Inferior parietal cortex (tissue), 1 donor: Measurements from ENCODE around the gene TIAM2.
A peak's percentile ranks its signal among the peaks of the same experiment; 100 is the strongest.
"Not testable (repeated sequence)": the region's sequence is repeated elsewhere in the genome, so short reads cannot be mapped to it uniquely, and the experiment has no call there.

Experiments
- DNase-seq: peaks from one replicate; pipeline ENCODE4 v3.0.0-alpha.2; 2016; ENCODE audit errors: extremely low spot score

TIAM2 gene

DNA sequence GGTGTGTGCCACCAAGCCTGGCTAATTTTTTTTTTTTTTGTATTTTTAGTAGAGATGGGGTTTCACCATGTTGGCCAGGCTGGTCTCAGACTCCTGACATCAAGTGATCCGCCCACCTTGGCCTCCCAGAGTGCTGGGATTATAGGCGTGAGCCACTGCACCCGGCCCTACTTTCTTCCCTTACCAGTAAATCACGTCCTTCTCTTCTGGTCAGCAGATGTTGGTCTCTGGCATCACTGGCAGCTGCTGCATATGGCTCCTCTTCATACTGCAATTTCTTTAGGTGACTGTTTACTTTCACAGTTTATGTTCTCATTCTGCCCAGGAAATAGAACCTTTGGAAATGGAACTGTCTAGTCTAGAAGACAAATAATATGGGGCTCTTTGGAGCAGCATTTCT lies 235.9 kb downstream of the TIAM2 start:
- not testable (repeated sequence) for DNase-seq

DNA sequence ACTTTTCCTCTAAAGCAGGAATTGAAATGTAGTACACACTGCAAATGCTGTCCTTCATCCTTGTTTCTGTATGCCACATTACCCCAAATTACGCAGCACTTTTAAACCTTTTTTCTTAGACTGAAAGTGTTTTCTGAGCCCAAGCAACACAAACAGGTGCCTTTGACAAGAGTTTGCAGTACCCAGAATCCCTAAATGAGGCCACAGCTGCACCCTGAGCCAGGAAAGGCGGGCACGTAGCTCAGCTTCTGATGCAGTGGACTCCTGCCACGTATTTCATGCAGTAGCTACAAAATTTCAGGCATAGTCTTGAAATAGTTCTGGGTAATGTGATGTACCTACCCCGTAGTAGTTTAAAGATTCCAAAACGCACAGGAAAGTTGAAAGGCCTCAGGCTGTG lies 237.7 kb downstream of the TIAM2 start:
- no peak for DNase-seq

DNA sequence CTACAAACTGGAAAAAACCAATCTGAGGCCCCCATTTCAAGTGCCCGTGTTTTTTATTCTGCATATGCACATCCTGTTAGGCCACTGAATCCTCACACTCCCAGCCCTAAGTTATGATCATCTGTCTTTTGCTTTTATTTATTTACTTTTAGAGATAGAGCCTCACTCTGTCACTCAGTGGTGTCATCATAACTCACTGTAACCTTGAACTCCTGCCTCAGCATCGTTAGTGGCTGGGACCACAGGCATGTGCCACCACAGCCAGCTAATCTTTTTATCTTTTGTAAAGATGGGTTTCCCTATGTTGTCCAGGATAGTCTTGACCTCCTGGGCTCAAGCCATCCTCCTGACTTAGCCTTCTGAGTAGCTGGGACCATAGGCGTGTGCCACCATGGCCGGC lies 239.1 kb downstream of the TIAM2 start:
- no peak for DNase-seq

GRCh38 chr6:155234687-155235086 lies 239.6 kb downstream of the TIAM2 start:
- DNase-seq: no peak

DNA sequence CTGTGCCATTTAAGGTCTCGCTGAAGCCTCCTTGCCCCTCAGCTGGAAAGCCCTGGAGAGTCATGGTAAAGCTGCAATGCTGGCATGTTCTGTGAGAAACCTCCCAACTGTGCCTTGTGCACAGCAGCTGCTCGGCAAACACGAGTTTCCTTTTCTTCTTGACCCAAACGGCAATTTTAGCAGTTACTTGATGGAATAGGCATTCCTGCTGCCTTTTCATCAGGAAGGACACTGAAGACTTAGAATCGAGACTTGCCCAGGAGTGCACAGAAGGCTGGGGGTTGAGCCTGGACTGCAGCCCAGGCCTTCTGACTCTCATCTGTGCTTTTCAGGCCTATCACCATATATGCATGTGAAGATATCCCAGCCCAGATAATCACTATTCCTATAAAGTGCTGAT lies 240.0 kb downstream of the TIAM2 start:
- DNase-seq: no peak

DNA sequence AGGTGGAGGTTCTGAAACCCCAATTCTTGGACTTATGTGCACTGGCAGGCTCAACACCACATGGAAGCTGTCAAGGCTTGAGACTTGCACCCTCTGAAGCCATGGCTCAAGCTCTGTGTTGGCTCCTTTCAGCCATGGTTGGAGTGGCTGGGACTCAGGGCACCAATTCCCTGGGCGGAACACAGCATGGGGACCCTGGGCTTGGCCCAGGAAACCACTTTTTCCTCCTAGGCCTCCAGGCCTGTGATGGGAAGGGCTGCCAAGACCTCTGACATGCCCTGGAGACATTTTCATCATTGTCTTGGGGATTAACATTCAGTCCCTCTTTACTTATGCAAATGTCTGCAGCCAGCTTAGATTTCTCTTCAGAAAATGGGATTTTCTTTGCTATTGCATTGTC lies 242.5 kb downstream of the TIAM2 start:
- DNase-seq: no peak

GRCh38 chr6:155240905-155241600 lies 245.9 kb downstream of the TIAM2 start:
- DNase-seq: peak; percentile 1

GRCh38 chr6:155241966-155242365 lies 246.9 kb downstream of the TIAM2 start:
- no peak for DNase-seq

- peak; percentile 1 for DNase-seq
These were observed 249.3 kb downstream of the TIAM2 start for GRCh38 chr6:155244434-155244833.

GRCh38 chr6:155245193-155245592 lies 250.1 kb downstream of the TIAM2 start:
- DNase-seq: no peak

DNA sequence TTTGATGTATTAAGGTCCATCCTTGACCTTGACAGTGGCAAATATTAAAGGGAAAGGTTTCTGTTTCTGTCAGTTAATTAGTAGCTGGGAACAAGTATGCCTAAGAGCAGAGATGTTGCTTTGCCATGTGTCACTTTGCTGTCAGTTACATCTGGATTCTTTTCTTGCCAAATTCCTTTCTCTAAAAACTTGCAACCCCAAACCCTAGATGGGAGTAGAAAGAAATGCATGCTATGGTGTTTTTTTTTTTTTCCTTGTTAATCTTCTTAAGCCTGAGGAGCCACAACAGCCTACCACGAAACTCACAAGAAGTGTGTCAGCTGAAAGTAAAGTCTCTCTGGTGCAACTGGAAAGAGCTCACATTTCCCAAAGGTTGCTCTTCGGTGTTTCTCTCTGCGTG lies 250.7 kb downstream of the TIAM2 start:
- DNase-seq: no peak

DNA sequence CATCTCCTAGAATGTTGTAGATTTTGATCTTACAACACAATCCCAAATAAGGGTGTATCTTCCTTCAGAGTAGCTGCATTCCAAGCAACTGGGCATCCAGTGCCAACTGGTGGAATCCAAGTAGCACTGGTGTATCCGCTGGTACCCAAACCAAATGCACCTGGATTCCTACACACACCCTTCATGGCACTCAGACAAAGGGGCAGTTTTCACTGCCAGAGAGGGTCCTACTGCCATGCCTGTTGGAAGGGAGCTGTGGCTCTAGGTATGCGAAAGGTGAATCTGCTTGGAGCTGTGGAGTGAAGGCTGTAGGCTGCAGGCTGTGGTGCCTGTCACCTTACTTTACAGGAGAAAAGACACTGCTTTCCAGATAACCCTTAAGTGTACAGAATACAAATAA lies 251.7 kb downstream of the TIAM2 start:
- no peak for DNase-seq

GRCh38 chr6:155247618-155248007 lies 252.5 kb downstream of the TIAM2 start:
- no peak for DNase-seq

DNA sequence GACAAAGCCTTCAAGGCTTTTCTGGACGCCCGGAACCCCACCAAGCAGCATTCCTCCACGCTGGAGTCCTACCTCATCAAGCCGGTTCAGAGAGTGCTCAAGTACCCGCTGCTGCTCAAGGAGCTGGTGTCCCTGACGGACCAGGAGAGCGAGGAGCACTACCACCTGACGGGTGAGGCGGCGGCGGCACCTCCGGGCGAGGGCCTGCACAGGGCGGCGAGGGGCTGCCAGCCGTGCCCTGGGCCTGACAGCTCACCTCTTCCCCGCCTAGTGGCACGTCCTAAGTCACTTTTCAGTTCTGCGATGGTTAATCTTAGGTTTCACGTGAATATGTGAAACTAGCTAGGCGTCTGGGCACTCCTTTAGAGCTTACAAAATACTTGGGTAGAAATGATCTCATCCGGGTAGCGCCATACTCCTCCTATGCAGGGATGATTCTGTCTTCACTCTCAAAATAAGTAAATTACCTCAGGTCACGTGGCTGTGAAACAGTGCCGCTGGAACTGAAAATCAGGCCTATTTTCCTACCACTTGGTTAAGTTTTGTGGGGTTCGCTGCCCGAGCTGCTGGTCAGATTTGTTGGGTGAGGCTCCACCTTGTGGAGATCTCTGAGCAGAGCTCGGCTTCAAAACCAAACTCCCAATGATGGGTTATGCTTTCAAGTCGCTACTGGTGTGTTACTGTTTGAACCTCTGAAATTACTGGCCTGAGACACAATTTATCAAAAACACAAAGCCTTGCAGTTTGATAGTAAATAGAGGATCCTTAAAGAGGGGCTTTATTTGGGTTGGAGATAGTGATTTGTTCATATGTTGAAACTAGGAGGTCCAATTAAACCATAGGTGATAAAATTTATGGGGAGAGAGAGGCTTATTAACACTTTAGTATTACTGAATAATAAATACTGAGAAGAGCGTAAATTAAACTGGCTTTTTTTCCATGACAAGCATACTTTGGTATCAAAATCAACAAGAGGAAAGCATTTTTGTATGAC lies 253.2 kb downstream of the TIAM2 start:
- peak; percentile 77 for DNase-seq

DNA sequence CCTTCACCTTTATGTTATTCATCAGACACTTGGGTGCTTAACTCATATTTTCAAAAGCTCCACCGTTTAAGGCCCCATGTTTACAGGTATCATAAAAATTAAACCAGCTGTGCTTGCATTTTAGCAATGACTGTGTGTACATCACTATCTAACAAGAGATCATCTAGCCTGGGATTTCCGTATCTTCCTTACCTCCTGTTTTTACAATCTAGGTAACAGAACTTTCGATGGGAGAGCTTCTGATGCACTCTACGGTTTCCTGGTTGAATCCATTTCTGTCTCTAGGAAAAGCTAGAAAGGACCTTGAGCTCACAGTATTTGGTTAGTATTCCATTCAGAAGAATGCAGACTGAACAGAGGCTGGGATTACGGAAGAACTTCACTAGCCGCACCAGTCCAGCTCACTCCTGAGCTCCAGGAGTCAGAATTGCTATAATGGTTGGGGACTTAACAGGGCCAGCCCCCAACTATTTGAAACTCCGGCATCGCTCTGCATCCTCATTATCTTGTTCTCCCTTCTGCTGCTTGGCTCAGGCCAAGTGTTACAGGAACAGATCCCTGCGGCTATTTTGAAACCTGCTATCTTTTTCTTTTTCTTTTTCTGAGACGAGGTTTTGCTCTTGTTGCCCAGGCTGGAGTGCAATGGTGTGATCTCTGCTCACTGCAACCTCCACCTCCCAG lies 255.7 kb downstream of the TIAM2 start:
- DNase-seq: no peak

DNA sequence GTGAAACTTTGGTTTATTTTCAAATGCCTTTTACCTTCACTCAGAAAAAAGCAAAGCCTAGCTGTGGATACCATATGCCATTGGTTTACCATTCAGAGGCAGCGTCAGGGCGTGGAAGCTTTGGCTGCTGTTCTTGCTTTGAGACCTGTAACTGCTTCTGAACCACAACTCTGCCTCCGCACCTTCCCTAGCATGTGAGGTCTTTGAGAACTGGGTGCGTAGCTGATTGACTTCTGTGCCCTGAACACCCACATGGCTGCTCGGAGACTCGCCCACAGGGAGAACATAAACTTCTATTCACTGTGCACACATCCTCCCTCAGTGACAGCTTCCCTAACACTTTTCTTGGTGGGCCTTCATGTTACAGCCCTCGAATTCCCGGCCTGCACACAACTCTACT lies 257.5 kb downstream of the TIAM2 start:
- DNase-seq: no peak

DNA sequence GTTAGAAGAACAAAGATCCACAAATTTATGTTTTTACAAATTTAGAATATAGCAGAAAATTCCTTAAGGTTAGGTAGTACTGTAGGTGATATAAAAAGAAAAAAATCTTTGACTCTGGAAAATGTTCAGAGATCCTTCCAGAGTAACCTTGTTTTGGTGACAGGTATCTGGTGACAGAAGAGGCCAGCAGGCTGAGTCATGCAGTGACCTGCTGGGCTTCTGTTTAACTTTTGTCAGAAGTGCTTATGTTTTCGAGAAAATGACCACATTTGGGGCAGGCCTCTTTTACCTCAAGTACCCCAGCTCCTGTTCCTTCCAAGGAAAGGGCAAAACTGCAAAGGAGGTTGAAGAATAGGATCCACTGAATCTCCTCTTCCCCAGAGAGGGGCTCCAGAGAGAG lies 258.2 kb downstream of the TIAM2 start:
- DNase-seq: no peak

DNA sequence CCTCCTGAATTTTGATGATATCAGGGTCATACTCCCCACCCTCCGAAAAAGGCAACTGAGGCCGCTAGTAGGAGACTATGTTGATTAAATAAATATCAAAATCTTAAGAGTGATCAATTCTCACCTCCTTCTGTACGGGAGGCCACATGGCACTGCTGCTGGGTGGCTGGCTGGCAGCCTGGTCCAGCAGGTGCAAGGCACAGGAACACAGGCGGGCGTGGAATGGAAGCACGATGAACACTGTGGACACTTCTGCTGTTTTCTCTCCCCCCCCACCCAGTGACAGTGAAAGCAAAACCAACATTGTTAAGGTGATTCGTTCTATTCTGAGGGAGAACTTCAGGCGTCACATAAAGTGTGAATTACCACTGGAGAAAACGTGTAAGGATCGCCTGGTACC lies 259.0 kb downstream of the TIAM2 start:
- DNase-seq: no peak

GRCh38 chr6:155256122-155256795 lies 261.1 kb downstream of the TIAM2 start:
- DNase-seq: no peak

DNA sequence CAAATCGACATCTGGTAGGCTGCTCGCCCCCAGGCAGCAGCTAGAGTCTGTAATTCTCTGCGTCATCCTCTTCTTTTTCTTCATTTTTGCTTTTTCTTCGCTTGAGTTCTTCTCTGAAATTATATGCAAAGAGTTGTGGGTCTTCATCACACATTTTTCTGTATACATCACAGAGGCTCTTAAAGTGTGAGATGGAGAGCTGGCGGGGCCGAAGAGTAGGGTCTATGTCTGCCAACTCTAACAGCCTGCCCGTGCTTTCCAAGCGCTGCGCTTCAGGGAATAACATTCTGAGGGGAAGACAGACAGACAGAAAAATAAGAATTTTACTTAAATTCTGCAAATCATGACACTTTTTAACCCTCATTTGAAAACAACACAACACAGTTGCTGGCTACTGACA lies 262.7 kb downstream of the TIAM2 start:
- DNase-seq: no peak

- DNase-seq: no peak
These were observed 264.1 kb downstream of the TIAM2 start for GRCh38 chr6:155259204-155259603.

DNA sequence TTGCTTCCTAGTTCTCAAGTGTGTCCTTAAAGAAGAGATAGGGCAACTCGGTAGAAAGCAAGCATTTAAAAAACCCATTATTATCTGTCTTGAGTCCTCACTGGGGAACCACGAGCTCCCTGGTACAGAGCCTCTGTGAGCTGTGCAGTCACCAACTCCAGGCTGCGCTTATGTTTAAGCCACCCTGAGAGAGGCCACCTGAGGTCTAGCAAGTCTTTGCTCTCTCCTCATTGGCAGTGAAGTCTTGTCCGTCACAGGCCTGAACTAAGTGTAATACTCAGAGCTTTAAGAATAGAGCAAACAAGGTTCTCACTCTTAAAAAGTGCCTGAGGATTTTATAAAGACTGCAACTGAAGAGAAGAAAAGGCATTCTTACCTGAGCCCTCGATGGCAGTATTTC lies 264.8 kb downstream of the TIAM2 start:
- no peak for DNase-seq
